IMR-90 (cell line): ENCODE results near the gene EIF3A. TPM values are rescaled to one million over a fixed set of nuclear protein-coding genes. Genes with fewer than 3 reads are reported as not detected.

Source experiments
- ATAC-seq: fragments of 200-7000 bp; cut with Tn5 transposase; 2 replicates; pipeline ENCODE4 v1.9.1; 2020; ENCODE audit warnings: low read depth, mild to moderate bottlenecking, moderate library complexity
- BruUV-seq: library from RNA; stranded (reverse); fragments of 400-500 nt; replicated peaks from 2 replicates; lab custom pipeline; 2021; lab: Mats Ljungman, UMichigan
- CTCF ChIA-PET: fragments of 300-600 bp; formaldehyde crosslinking; extraction: SDS; loops from one replicate; lab custom pipeline; 2021; ENCODE audit warnings: antibody characterized with exemption; lab: Yijun Ruan, JAX
- POLR2A ChIA-PET: fragments of 300-600 bp; sonication (Branson Sonifier 250); formaldehyde crosslinking; loops from one replicate; lab custom pipeline; 2022; ENCODE audit warnings: antibody characterized with exemption; ENCODE audit not compliant: unreplicated experiment; lab: Charles Lee
- DNase-seq: peaks from one replicate; pipeline ENCODE4 v3.0.0; 2013
- H2AFZ ChIP-seq: replicated peaks from 2 replicates; pipeline ENCODE3; 2013; ENCODE audit warnings: low read length, mild to moderate bottlenecking; ENCODE audit not compliant: poor library complexity
- H2AK5ac ChIP-seq: 2 replicates; pipeline ENCODE4 v1.6.1; 2013; ENCODE audit warnings: low read depth, low read length, inconsistent platforms
- H2AK9ac ChIP-seq: replicated peaks from 2 replicates; pipeline ENCODE3; 2013; ENCODE audit warnings: mild to moderate bottlenecking, low read depth, low read length, moderate library complexity; ENCODE audit not compliant: poor library complexity
- H2BK120ac ChIP-seq: 2 replicates; pipeline ENCODE4 v1.6.1; 2013; ENCODE audit warnings: low read depth, low read length, inconsistent platforms
- H2BK15ac ChIP-seq: 3 replicates; pipeline ENCODE4 v1.6.1; 2013; ENCODE audit warnings: low read depth, low read length, inconsistent platforms
- H2BK20ac ChIP-seq: 2 replicates; pipeline ENCODE4 v1.6.1; 2013; ENCODE audit warnings: low read depth, mild to moderate bottlenecking, inconsistent platforms, low read length, moderate library complexity
- H2BK5ac ChIP-seq: 2 replicates; pipeline ENCODE4 v1.6.1; 2013; ENCODE audit warnings: mild to moderate bottlenecking, low read depth, low read length, inconsistent platforms; ENCODE audit not compliant: poor library complexity, severe bottlenecking
- H3K14ac ChIP-seq: replicated peaks from 2 replicates; pipeline ENCODE4 v1.6.1; 2013; ENCODE audit warnings: low read depth, low read length, inconsistent platforms
- H3K18ac ChIP-seq: 2 replicates; pipeline ENCODE4 v1.6.1; 2013; ENCODE audit warnings: low read depth, low read length, control low read depth
- H3K23ac ChIP-seq: 2 replicates; pipeline ENCODE4 v1.6.1; 2013; ENCODE audit warnings: low read depth, low read length, inconsistent platforms
- H3K27ac ChIP-seq: 2 replicates; pipeline ENCODE4 v1.5.1; 2013; ENCODE audit warnings: mild to moderate bottlenecking, control low read depth, low read length; ENCODE audit not compliant: insufficient read depth
- H3K27me3 ChIP-seq: 2 replicates; pipeline ENCODE4 v1.6.1; 2013; ENCODE audit warnings: low read length; ENCODE audit not compliant: control insufficient read depth, insufficient read depth
- H3K36me3 ChIP-seq: 2 replicates; pipeline ENCODE4 v1.6.1; 2013; ENCODE audit warnings: low read length, mixed read lengths; ENCODE audit not compliant: control insufficient read depth, insufficient read depth
- H3K4ac ChIP-seq: 2 replicates; pipeline ENCODE4 v1.6.1; 2013; ENCODE audit warnings: low read depth, low read length, inconsistent platforms
- H3K4me1 ChIP-seq: 2 replicates; pipeline ENCODE4 v1.6.1; 2013; ENCODE audit warnings: low read length, mixed read lengths; ENCODE audit not compliant: control insufficient read depth, insufficient read depth
- H3K4me2 ChIP-seq: 2 replicates; pipeline ENCODE4 v1.6.1; 2013; ENCODE audit warnings: low read depth, mild to moderate bottlenecking, control low read depth, low read length, moderate library complexity
- H3K4me3 ChIP-seq: 2 replicates; pipeline ENCODE4 v1.5.1; 2013; ENCODE audit warnings: low read depth, mild to moderate bottlenecking, control low read depth, low read length, moderate library complexity; ENCODE audit not compliant: insufficient read depth
- H3K56ac ChIP-seq: 2 replicates; pipeline ENCODE4 v1.6.1; 2013; ENCODE audit warnings: low read length, inconsistent platforms; ENCODE audit not compliant: insufficient read depth; ENCODE audit errors: extremely low read depth
- H3K79me1 ChIP-seq, 2 experiments: 2 replicates each; pipeline ENCODE4 v1.6.1; 2013; ENCODE audit warnings: low read length in 2 of 2, inconsistent platforms in 1 of 2, low read depth in 1 of 2
- H3K9ac ChIP-seq: 2 replicates; pipeline ENCODE4 v1.6.1; 2013; ENCODE audit warnings: low read depth, low read length, control low read depth
- H3K9me1 ChIP-seq: 2 replicates; pipeline ENCODE4 v1.6.1; 2013; ENCODE audit warnings: low read length, inconsistent platforms; ENCODE audit not compliant: insufficient read depth
- H3K9me3 ChIP-seq: 2 replicates; pipeline ENCODE4 v1.6.1; 2013; ENCODE audit warnings: low read length; ENCODE audit not compliant: control insufficient read depth, insufficient read depth
- H4K20me1 ChIP-seq: 2 replicates; pipeline ENCODE4 v1.6.1; 2013; ENCODE audit warnings: low read length, inconsistent platforms; ENCODE audit not compliant: insufficient read depth
- H4K5ac ChIP-seq: 2 replicates; pipeline ENCODE4 v1.6.1; 2013; ENCODE audit warnings: mild to moderate bottlenecking, low read depth, low read length, control low read depth
- H4K8ac ChIP-seq, 2 experiments: 2 replicates each; pipeline ENCODE4 v1.6.1; 2013; ENCODE audit warnings: low read depth in 2 of 2, low read length in 2 of 2, control low read depth in 1 of 2, inconsistent platforms in 1 of 2
- H4K91ac ChIP-seq: 2 replicates; pipeline ENCODE4 v1.6.1; 2013; ENCODE audit warnings: low read depth, low read length, inconsistent platforms; ENCODE audit not compliant: insufficient read depth
- MAZ ChIP-seq: IDR thresholded peaks from 2 replicates; pipeline ENCODE4 v1.6.1; 2012; ENCODE audit warnings: low read depth, mild to moderate bottlenecking, low read length, improper control_type of control experiment, moderate library complexity, borderline replicate concordance
- RAD21 ChIP-seq: IDR thresholded peaks from 2 replicates; pipeline ENCODE4 v1.6.1; 2012; ENCODE audit warnings: low read length, improper control_type of control experiment
- WGBS, 2 experiments: methylation state at CpG; one replicate each; pipeline versions ENCODE4 v1.1.5 to v1.1.7; 2013; ENCODE audit warnings: missing lambda C conversion rate in 2 of 2; ENCODE audit not compliant: insufficient read length in 1 of 2; ENCODE audit errors: extremely low coverage in 2 of 2; 5-methylcytosine and 5-hydroxymethylcytosine counted together
- dilution Hi-C: fragments of 300-500 bp; cut with HindIII; formaldehyde crosslinking; loops from one replicate; pipeline ENCODE4 v1.14.3; 2018; ENCODE audit warnings: low sequenced_read_pairs; ENCODE audit not compliant: unreplicated experiment
- in situ Hi-C: fragments of 300-500 bp; cut with MboI; formaldehyde crosslinking; loops from 3 replicates; pipeline ENCODE4 v1.14.3; 2019; ENCODE audit warnings: low sequenced_read_pairs, inconsistent platforms, mixed read lengths
- intact Hi-C: fragments of 100-400 bp; cut with micrococcal nuclease; formaldehyde crosslinking; loops from 2 replicates; pipeline ENCODE4 v1.10.0; 2022
- polyA plus RNA-seq, 3 experiments: library from polyadenylated mRNA; depleted of rRNA; stranded (reverse); fragments of >200 nt; gene quantifications; 2 replicates each; pipeline ENCODE4 v1.2.3, GENCODE V29; 2012; ENCODE audit warnings: low replicate concordance in 1 of 3
- total RNA-seq: library from RNA; depleted of rRNA; stranded (reverse); fragments of >200 nt; gene quantifications from 2 replicates; pipeline ENCODE4 v1.2.3, GENCODE V29; 2012

Gene EIF3A
- total and polyA plus RNA-seq, 2 of the 4 experiments (the other 2 are of a cell fraction): 49.6 to 145 TPM

DNA sequence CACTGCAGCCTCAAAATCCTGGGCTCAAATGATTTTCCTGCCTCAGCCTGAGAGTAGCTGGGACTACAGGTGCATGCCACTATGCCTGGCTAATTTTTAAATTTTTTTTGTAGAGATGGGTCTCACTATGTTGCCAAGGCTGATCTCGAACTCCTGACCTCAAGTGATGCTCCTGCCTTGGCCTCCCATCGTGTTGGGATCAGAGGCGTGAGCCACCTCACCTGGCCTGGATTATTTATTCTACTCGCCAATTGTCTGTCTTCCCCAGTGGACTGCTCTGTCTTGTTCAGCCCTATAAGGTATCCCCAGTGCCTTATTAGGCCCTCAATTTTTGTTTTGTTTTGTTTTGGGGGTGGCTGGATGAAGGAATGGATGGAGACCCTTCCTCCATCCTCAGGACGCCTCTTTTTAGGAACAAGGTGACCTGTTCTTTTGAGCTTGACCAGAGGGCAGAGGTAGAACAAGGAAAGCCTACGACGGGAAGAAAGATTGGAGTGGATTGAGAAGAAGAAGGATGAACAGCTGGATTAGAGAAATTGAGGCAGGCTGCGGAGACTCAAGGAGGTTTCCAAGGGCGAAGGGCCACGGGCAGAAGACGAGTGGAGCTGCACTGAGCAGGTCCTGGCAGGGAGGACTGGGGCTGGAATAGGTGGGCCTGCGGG, 22.8 kb upstream of the EIF3A start:
- peak overlapping the region; percentile 33; the same call in 1 of the 2 replicates for H2BK120ac ChIP-seq
- H3K23ac ChIP-seq: no peak overlapping the region
- ChIA-PET CTCF (interaction anchor here (0.6 kb wide), 1 partner anchor 41 kb away, joined by 3 read pairs; no protein-coding TSS in a partner anchor), POLR2A (interaction anchor here (0.7 kb wide), 1 partner anchor 88 kb away, joined by 3 read pairs; no protein-coding TSS in a partner anchor)
- TF ChIP-seq RAD21 (no peak), MAZ (peak; percentile 11; the same call in 1 of the 2 replicates)
- peak overlapping the region; percentile 17; the same call in 1 of the 2 replicates for H3K4me3 ChIP-seq
- WGBS, 2 experiments: 68% methylated on average over 4 of the region's 12 CpGs; no CpG with 5 or more reads in 1 of the 2 experiments
- no peak overlapping the region for H3K27ac ChIP-seq
- H3K79me1 ChIP-seq: peaks cover 22 to 33% of the 10 kb centered on the region in 2 experiments
- 0 out of 2 replicates have a peak overlapping the region, but pooled peaks have one; percentile 6 for H4K91ac ChIP-seq
- peaks cover 4% of the 10 kb centered on the region; the same call in 1 of the 2 replicates for H4K20me1 ChIP-seq
- no peaks in the 10 kb centered on the region for H3K27me3 ChIP-seq
- H2BK5ac ChIP-seq: no peak overlapping the region
- peak overlapping the region; percentile 4; the same call in 1 of the 2 replicates for H4K5ac ChIP-seq
- in situ Hi-C loops (no loop called here), intact Hi-C loops (no loop called here), dilution Hi-C loops (no loop called here)
- H3K9ac ChIP-seq: no peak overlapping the region
- H3K4me1 ChIP-seq: peaks cover 4% of the 10 kb centered on the region; the same call in 1 of the 2 replicates
- no TSS peak for BruUV-seq
- ATAC-seq: no peak
- peak overlapping the region; percentile 80; the same call in 2 of the 3 replicates for H2BK15ac ChIP-seq
- H3K56ac ChIP-seq: no peak overlapping the region
- H2AFZ ChIP-seq: peak overlapping the region; percentile 93
- H3K18ac ChIP-seq: 0 out of 2 replicates have a peak overlapping the region, but pooled peaks have one; percentile 7
- peaks cover 6% of the 10 kb centered on the region for H3K36me3 ChIP-seq
- H3K9me1 ChIP-seq: peaks cover 5% of the 10 kb centered on the region; the same call in 1 of the 2 replicates
- H3K4me2 ChIP-seq: peak overlapping the region; percentile 73
- H3K4ac ChIP-seq: peak overlapping the region; percentile 51; the same call in 1 of the 2 replicates
- peak overlapping the region in 1 of 2 experiments; percentile 81; a peak in 2 of 4 replicates for H4K8ac ChIP-seq
- no peak overlapping the region for H2BK20ac ChIP-seq
- H2AK9ac ChIP-seq: peak overlapping the region; percentile 85
- no peak for DNase-seq
- H3K9me3 ChIP-seq: no peaks in the 10 kb centered on the region
- peak overlapping the region; percentile 48; the same call in 1 of the 2 replicates for H3K14ac ChIP-seq
- peak overlapping the region; percentile 68 for H2AK5ac ChIP-seq
